A549 (cell line): ENCODE data around the gene TGFBR3.

Source experiments
- CTCF ChIP-seq: fragments of >200 bp; sonication (Bioruptor Twin); formaldehyde crosslinking; IDR thresholded peaks from 3 replicates; pipeline ENCODE4 v1.5.1; 2016
- KDM1A ChIP-seq: fragments of 200-600 bp; sonication (generic); IDR thresholded peaks from 2 replicates; pipeline ENCODE4 v1.6.1; 2016; ENCODE audit warnings: low read depth, mild to moderate bottlenecking

- TF ChIP-seq KDM1A = no peak
- no peak for TF ChIP-seq CTCF
Observed at GRCh38 chr1:91687452-91687851, 198.5 kb downstream of the TGFBR3 start.
